Measurements from ENCODE around the gene SEMA3B.
A peak's percentile ranks its signal among the peaks of the same experiment; 100 is the strongest.

The SEMA3B gene

DNA sequence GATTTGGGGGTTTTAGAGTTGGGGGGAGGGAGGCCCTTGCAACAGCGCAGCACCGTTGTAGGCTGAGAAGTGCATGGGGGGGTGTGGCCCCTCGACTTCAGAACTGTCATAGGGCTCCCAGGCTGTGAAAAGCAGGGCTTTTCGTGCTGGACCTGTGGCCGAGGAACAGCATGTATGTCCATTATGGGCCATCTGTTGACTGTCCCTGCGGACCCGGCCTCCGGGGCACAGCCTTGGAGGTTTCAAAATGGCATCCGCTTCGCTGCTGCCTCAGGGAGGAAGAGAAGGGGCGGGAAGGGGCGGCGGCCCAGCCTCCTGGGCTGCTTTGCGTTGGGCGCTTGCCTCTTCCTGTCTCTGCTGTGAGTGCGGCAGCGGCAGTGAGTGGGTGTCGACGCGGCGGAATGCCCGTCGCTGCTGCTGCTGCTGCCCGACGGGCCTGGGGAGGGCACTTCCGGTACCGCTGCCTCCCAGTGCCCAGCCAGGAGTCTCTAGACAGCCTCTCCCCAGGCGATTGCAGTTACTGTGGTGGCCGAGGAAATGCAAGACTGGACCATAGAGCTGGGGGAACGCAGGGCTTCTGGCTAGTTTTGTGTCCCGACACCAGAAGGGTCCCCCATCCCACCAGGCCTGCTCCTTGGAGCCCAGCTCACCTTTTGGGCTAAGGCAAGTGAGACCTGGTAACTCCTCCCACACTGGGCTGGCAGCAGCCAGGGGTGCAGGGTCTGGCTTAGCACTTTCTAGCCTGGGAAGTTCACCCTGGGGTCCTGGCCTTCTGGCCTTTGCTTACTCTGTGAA, 31.0 kb upstream of the SEMA3B start:
- peak; percentile 90 for DNase-seq (ENCODE audit: low read depth)
- TF ChIP-seq, protein P1, sequence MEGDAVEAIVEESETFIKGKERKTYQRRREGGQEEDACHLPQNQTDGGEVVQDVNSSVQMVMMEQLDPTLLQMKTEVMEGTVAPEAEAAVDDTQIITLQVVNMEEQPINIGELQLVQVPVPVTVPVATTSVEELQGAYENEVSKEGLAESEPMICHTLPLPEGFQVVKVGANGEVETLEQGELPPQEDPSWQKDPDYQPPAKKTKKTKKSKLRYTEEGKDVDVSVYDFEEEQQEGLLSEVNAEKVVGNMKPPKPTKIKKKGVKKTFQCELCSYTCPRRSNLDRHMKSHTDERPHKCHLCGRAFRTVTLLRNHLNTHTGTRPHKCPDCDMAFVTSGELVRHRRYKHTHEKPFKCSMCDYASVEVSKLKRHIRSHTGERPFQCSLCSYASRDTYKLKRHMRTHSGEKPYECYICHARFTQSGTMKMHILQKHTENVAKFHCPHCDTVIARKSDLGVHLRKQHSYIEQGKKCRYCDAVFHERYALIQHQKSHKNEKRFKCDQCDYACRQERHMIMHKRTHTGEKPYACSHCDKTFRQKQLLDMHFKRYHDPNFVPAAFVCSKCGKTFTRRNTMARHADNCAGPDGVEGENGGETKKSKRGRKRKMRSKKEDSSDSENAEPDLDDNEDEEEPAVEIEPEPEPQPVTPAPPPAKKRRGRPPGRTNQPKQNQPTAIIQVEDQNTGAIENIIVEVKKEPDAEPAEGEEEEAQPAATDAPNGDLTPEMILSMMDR (IDR thresholded peaks at IDR 0.05; ENCODE audit: insufficient read depth, low read depth, low read length, missing control alignments), result no peak
- peak overlapping the region; percentile 62 for H3K4me3 ChIP-seq (ENCODE audit: low read length)

DNA sequence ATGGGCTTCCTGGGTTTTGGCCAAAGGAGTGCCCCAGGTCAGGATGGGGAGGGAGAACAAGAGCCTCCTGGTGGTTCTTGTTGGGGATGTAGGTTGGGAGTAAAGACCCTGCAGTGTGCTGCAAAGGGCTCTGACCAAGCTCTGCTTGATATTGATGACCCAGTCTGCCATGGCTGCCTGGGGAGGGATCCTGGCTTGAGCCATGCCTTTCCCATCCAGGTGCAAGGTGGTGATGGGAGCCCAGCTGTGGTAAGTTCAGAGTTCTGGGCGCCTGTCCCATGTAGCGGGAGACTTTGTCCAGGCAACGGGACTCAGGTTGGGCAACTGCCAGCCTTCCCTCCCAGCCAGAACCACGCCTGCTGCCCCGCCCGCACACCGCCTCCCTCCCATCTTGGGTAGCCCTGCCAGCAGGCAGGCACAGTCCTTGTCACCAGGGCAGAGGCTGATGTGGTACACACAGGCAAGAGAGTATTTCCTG, 30.4 kb upstream of the SEMA3B start:
- TF ChIP-seq, protein P1 (IDR thresholded peaks at IDR 0.05; ENCODE audit: insufficient read depth, low read depth, low read length, missing control alignments), result peak; percentile 29
- H3K4me3 ChIP-seq (ENCODE audit: low read length), result peak overlapping the region; percentile 62
- peak; percentile 74 for DNase-seq (ENCODE audit: low read depth)

DNA sequence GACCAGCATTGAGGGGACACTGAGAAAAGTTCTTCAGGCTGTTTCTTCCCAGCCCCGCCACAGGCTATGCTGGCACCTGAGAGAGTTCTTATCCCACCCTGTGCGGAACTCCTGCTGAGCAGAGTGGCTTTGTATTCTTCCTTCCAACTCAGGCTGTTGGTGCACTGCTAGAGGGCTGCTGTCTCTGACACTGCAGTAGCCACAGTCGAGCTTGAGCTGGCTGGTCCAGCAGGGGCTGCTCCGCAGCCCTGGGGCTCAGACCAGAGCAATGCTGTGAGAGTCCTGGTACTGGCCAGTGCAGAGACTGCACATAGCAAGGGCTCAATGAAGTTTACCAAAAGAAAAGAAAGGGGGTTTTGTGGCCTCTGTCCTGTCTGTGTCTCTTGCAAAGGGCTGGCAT, 29.3 kb upstream of the SEMA3B start:
- no peak overlapping the region for H3K4me3 ChIP-seq (ENCODE audit: low read length)
- TF ChIP-seq, protein P1 (IDR thresholded peaks at IDR 0.05; ENCODE audit: insufficient read depth, low read depth, low read length, missing control alignments), result no peak
- no peak for DNase-seq (ENCODE audit: low read depth)

GRCh38 chr3:50241163-50241562, 27.8 kb upstream of the SEMA3B start:
- DNase-seq (ENCODE audit: low read depth), result no peak
- TF ChIP-seq, protein P1 (IDR thresholded peaks at IDR 0.05; ENCODE audit: insufficient read depth, low read depth, low read length, missing control alignments), result no peak
- H3K4me3 ChIP-seq (ENCODE audit: low read length), result no peak overlapping the region

- H3K4me3 ChIP-seq (ENCODE audit: low read length), result no peak overlapping the region
- TF ChIP-seq, protein P1 (IDR thresholded peaks at IDR 0.05; ENCODE audit: insufficient read depth, low read depth, low read length, missing control alignments), result no peak
- no peak for DNase-seq (ENCODE audit: low read depth)
Measured at GRCh38 chr3:50241713-50242380, 27.1 kb upstream of the SEMA3B start.

DNA sequence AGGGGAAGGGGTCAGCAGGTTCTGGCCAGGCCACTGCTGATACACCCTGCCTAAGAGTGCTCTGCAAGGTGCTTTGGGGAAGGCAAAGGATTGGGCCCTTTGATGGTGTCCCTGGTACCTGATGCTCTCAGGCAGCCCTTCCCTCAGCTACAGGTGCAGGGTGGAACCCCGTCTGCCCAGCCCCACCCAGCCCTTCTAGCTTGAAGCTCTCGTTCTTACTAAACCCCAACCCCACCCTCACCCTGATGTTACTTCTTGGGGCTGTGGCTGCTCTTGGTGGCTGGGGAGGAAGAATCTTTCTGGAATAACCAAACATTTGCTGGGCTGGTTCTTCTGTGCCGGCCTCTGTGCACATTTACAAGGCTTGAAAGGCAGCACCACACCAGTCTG, 26.6 kb upstream of the SEMA3B start:
- TF ChIP-seq, protein P1 (IDR thresholded peaks at IDR 0.05; ENCODE audit: insufficient read depth, low read depth, low read length, missing control alignments), result no peak
- no peak overlapping the region for H3K4me3 ChIP-seq (ENCODE audit: low read length)
- no peak for DNase-seq (ENCODE audit: low read depth)
